ENCODE data around the gene PDE2A. TPM values are rescaled to one million over a fixed set of nuclear protein-coding genes. Genes with fewer than 3 reads are reported as not detected.
"Not testable (repeated sequence)": the region's sequence is repeated elsewhere in the genome, so short reads cannot be mapped to it uniquely, and the experiment has no call there.

The PDE2A gene
- polyA plus RNA-seq, 3 donors from 2014 or later = not detected

DNA sequence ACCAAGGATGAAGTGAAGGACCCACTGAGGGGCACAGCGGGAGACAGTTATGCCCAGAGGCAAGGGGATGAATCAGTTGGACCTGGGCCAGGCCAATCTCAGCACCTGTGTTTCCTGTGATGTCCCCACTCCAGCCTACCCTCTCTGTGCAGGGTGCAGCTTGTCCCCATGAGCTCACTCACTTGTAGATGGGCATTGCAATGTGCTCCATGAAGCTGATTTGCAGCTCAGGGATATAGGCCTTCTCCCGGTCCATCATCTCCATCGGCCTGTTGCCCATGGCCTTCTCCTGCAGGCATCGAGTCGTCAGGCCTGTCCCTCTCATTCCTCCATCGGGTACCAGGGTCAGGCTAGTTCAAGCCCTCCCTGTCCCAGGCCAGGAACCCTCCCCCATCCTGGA is 96.2 kb downstream of the PDE2A start:
- no peak overlapping the region for H3K4me3 Mint-ChIP-seq
- no peaks in the 10 kb centered on the region for H3K9me3 Mint-ChIP-seq
- no peak overlapping the region for H3K27ac Mint-ChIP-seq
- peaks cover 0 to 3% (median 2%) of the 10 kb centered on the region in 3 donors for H3K27me3 Mint-ChIP-seq (ENCODE audit: low read depth in 3 of 3)
- H3K4me1 Mint-ChIP-seq = peaks cover 11 to 16% of the 10 kb centered on the region in 2 donors
- DNase-seq = no peak
- no peaks in the 10 kb centered on the region for H3K36me3 Mint-ChIP-seq

- Mint-ChIP-seq H3K9me3 (no peaks in the 10 kb centered on the region), H3K27ac (no peak overlapping the region), H3K4me1 (peaks cover 16 to 23% of the 10 kb centered on the region in 2 donors), H3K36me3 (no peaks in the 10 kb centered on the region), H3K4me3 (no peak overlapping the region), H3K27me3 (ENCODE audit: low read depth in 3 of 3) (peaks cover 0 to 3% (median 2%) of the 10 kb centered on the region in 3 donors)
- DNase-seq = no peak
Measured at GRCh38 chr11:72577271-72577721, 96.9 kb downstream of the PDE2A start.

- Mint-ChIP-seq H3K27ac (no peak overlapping the region), H3K4me3 (no peak overlapping the region), H3K27me3 (ENCODE audit: low read depth in 3 of 3) (peaks cover 0 to 3% (median 2%) of the 10 kb centered on the region in 3 donors), H3K9me3 (no peaks in the 10 kb centered on the region), H3K4me1 (peaks cover 18 to 28% of the 10 kb centered on the region in 2 donors), H3K36me3 (no peaks in the 10 kb centered on the region)
- DNase-seq = no peak
Measured at GRCh38 chr11:72576661-72577060, 97.6 kb downstream of the PDE2A start.

DNA sequence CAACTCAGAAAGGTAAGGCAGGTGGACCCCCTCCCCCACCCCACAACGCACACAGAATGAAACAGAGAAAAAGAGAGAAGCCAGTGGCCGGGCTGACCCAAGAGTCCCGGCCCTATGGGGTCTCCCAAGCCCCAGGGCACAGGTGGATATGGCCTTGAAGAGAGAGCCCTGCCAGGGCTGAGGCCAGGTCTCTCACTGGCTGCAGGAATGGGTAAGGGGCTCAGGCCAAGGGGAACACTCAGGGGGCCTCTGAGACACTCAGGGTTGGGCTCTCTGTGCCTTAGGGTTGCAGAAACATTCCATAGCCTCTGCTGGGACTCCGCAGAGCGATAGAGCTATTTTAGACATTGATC is 98.0 kb downstream of the PDE2A start:
- no peak overlapping the region for H3K4me3 Mint-ChIP-seq
- H3K36me3 Mint-ChIP-seq = no peaks in the 10 kb centered on the region
- H3K27me3 Mint-ChIP-seq (ENCODE audit: low read depth in 3 of 3) = peaks cover 0 to 3% (median 2%) of the 10 kb centered on the region in 3 donors
- DNase-seq = no peak
- peaks cover 22 to 33% of the 10 kb centered on the region in 2 donors for H3K4me1 Mint-ChIP-seq
- H3K27ac Mint-ChIP-seq = no peak overlapping the region
- no peaks in the 10 kb centered on the region for H3K9me3 Mint-ChIP-seq

DNA sequence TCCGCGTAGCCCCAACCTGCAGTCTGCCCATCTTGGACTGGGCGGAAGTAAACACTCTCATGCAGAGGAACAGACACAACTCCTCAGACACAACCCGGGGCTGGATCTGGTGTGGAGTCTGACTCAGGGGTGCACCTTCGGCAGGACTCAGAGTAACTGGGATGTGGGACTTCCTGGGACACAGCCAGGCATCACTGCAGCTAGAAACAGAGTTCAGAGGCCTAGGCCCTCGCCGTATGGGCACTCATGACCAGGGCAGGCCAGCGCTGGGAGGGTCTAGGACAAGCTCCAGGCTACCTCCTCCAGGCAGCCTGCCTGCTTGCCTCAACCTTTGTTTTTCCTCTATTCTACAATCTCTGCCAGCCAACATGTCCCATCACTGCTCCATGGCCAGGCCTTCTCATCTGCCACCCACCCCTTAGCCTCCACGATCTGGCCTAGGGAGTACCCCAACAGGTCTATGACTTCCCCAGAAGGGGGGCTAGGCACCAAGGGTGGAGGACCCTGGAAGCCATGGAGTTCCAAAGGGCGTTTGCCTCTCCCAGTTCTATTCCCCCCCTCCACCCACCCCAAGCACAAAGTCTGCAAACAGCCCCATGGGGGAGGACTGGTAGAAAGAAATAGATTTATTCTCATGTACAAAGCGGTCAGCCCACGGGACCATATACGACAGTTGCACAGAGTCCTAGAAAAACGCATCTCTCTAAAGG is 98.5 kb downstream of the PDE2A start:
- DNase-seq = no peak
- Mint-ChIP-seq H3K4me1 (peaks cover 28 to 38% of the 10 kb centered on the region in 2 donors), H3K27me3 (ENCODE audit: low read depth in 3 of 3) (peaks cover 0 to 3% (median 2%) of the 10 kb centered on the region in 3 donors), H3K27ac (no peak overlapping the region), H3K36me3 (no peaks in the 10 kb centered on the region), H3K9me3 (no peaks in the 10 kb centered on the region), H3K4me3 (no peak overlapping the region)

- Mint-ChIP-seq H3K27ac (peak overlapping the region in 3 of 6 donors; percentile 20 to 60 (median 57)), H3K4me3 (peak overlapping the region in 1 of 5 donors; percentile 22), H3K4me1 (peaks cover 37 to 47% of the 10 kb centered on the region in 2 donors), H3K36me3 (no peaks in the 10 kb centered on the region), H3K9me3 (no peaks in the 10 kb centered on the region), H3K27me3 (ENCODE audit: low read depth in 3 of 3) (peaks cover 1 to 5% (median 2%) of the 10 kb centered on the region in 3 donors)
- no peak for DNase-seq
Measured at GRCh38 chr11:72574548-72575460, 99.4 kb downstream of the PDE2A start.

DNA sequence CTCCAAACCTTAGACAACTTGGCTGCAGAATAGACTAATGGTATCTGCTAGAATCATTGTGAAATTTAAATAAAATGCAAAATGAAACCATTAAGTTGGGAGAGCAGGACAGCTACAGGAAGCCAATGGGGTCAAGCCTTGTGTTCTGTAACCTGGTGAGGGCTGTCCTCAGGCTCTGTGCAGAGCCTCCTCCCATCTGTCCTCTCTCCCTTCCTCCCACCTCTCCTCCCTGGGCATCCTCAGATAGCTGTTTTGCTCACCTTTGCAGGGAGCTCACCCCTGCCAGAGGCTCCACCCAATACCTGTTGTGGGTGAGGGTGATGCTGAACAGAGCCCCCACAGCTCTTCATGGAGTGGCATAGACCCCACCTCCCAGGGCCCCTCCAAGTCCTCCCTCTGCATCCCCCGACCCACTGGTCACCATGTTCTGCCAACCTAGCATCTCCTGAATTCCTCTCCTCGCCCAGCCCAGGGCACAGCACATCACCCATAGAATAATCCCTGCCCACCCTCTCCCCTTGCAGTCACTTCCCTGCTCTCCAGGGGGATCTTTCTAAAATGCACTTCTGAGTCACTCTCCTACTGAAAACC is 100.3 kb downstream of the PDE2A start:
- H3K4me3 Mint-ChIP-seq = peak overlapping the region in 1 of 5 donors; percentile 22
- DNase-seq = no peak
- no peaks in the 10 kb centered on the region for H3K36me3 Mint-ChIP-seq
- H3K27ac Mint-ChIP-seq = peak overlapping the region in 2 of 6 donors; percentile 57 to 68
- no peaks in the 10 kb centered on the region for H3K9me3 Mint-ChIP-seq
- peaks cover 45 to 55% of the 10 kb centered on the region in 2 donors for H3K4me1 Mint-ChIP-seq
- peaks cover 2 to 5% (median 3%) of the 10 kb centered on the region in 3 donors for H3K27me3 Mint-ChIP-seq (ENCODE audit: low read depth in 3 of 3)

- Mint-ChIP-seq H3K36me3 (no peaks in the 10 kb centered on the region), H3K4me3 (peak overlapping the region in 2 of 5 donors; percentile 33 to 48), H3K27ac (peak overlapping the region in 3 of 6 donors; percentile 22 to 69 (median 68)), H3K27me3 (ENCODE audit: low read depth in 3 of 3) (peaks cover under 1 to 5% (median 3%) of the 10 kb centered on the region in 3 donors), H3K4me1 (peaks cover 51 to 59% of the 10 kb centered on the region in 2 donors), H3K9me3 (no peaks in the 10 kb centered on the region)
- DNase-seq = peak; percentile 31 to 45 (median 42)
Measured at GRCh38 chr11:72573072-72573854, 101.0 kb downstream of the PDE2A start.

DNA sequence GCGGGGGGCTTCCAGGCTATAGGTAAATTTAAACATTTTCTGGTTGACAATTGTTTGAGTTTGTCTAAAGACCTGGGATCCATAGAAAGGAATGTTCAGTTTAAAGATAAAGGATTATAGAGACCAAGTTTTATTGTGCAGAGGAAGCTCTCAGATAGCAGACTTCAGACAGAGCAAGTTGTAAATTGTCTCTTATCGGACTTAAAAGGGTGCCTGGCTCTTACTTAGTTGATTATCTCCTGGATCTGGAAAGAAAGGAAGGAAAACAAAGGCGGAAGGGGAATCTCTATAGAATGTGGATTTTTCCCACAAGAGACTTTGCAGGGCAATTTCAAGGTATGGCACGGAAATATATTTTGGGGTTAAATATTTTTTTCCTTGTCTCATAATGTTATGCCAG is 101.7 kb downstream of the PDE2A start:
- H3K27ac Mint-ChIP-seq = peak overlapping the region in 5 of 6 donors; percentile 56 to 68 (median 61)
- not testable (repeated sequence) for DNase-seq; H3K27me3 Mint-ChIP-seq (ENCODE audit: low read depth in 3 of 3); H3K36me3 Mint-ChIP-seq; H3K4me3 Mint-ChIP-seq; H3K9me3 Mint-ChIP-seq
- H3K4me1 Mint-ChIP-seq = peaks cover 56 to 59% of the 10 kb centered on the region in 2 donors

DNA sequence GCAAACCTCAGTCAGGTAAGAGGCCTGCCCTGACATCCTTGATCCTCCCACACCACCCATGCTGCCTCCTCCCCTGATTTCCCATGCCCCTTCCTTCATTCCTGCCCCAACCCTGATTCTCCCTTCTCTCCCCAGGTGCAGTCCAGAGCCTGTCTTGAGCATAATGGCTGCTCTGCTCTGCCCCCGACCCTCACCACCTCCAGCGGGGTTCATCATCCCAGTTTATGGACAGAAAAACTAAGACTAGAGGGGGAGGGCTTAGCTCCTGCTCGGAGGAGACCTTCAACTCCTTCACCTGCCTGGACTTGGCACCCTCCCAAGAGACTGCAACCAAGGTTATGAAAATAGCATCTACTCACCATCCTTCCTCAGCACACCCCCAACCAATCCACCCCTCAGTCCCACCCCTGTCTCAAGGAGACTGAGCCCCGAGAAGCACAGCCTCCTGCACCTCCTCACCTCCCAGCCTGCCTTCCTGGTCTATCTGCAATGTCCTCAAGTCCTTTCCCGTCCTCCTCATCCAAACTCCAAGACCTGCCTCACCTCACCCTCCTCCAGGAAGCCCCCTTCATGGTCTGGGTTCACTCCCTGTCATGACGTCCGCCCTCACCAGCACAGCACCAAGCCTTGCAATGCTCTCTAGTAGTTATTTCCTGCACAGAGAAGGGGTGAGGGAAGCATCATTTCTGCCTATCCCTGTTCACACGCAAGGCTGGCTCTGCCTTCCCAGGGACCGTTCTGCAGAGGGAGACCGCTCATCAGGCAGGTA is 103.1 kb downstream of the PDE2A start:
- no peaks in the 10 kb centered on the region for H3K36me3 Mint-ChIP-seq
- no peak for DNase-seq
- peak overlapping the region; percentile 85 to 99 (median 96) for H3K27ac Mint-ChIP-seq
- H3K27me3 Mint-ChIP-seq (ENCODE audit: low read depth in 3 of 3) = peaks cover 0 to 6% (median 3%) of the 10 kb centered on the region in 3 donors
- peaks cover 56 to 59% of the 10 kb centered on the region in 2 donors for H3K4me1 Mint-ChIP-seq
- H3K9me3 Mint-ChIP-seq = no peaks in the 10 kb centered on the region
- H3K4me3 Mint-ChIP-seq = peak overlapping the region; percentile 70 to 85 (median 78)

DNA sequence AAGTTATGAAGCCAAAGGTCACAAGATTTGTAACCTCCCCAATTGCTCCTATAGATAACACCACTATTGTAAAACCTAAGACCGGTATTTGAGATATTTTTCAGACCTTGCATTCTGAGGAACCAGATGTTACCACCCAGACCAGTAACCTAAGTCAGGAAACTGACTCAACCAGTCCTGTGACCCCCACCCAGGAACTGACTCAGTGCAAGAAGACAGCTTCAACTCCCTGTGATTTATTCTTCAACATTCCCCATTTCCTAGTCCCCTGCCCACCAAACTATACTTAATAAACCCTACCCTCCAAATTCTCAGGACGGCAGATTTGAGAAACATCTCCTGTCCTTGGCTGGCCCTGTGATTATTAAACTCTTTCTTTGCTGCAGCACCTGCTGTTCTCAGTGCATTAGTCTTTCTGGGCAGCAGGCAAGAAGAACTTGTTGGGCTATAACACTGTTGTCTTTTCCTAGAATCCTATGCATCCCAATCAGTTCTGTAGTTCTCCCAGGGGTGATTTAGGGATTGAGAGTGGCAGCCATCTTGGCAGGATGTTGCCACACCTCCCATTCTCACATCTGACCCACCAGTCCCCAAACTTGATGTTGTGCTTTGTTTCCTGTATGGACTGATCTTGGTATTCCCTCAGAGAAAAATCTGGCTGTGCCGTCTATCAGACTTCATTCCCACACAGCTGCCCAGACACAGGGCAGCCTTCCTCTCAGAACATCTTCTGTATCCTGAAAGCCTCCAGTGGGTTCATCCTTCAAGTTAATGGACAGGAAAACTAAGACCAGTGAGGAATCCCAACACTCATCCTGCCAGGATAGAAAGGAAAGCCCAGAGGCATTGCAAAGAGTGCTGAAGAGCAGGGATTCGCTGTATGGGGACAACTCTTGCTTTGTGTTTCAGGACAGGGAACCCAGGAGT is 104.0 kb downstream of the PDE2A start:
- peaks cover 56 to 59% of the 10 kb centered on the region in 2 donors for H3K4me1 Mint-ChIP-seq
- H3K27ac Mint-ChIP-seq = peak overlapping the region; percentile 85 to 99 (median 96)
- peaks cover 0 to 5% (median 3%) of the 10 kb centered on the region in 3 donors for H3K27me3 Mint-ChIP-seq (ENCODE audit: low read depth in 3 of 3)

More for the DNA sequence above, 104.0 kb downstream of the PDE2A start:
- peak overlapping the region; percentile 55 to 85 (median 72) for H3K4me3 Mint-ChIP-seq
- H3K9me3 Mint-ChIP-seq = no peaks in the 10 kb centered on the region
- DNase-seq = peak; percentile 66 to 68 (median 66)
- no peaks in the 10 kb centered on the region for H3K36me3 Mint-ChIP-seq

Data from immature natural killer cell (primary cell).